HG03139 (cell line): ENCODE results near the gene DAB2IP.
A peak's percentile ranks its signal among the peaks of the same experiment; 100 is the strongest.

Experiments used
- ATAC-seq: cut with Tn5 transposase; IDR thresholded peaks from one replicate; pipeline ENCODE4 v1.9.1; 2021; ENCODE audit not compliant: unreplicated experiment

Gene DAB2IP

GRCh38 chr9:121700165-121700831 lies 48.9 kb downstream of the DAB2IP start:
- ATAC-seq: no peak

- ATAC-seq: no peak
Observed at GRCh38 chr9:121700832-121701419, 49.5 kb downstream of the DAB2IP start.

- no peak for ATAC-seq
Observed at GRCh38 chr9:121701736-121702261, 50.4 kb downstream of the DAB2IP start.

- no peak for ATAC-seq
Observed at GRCh38 chr9:121703014-121703734, 51.7 kb downstream of the DAB2IP start.

GRCh38 chr9:121704281-121704680 lies 52.8 kb downstream of the DAB2IP start:
- ATAC-seq: no peak

GRCh38 chr9:121706149-121706750 lies 54.8 kb downstream of the DAB2IP start:
- no peak for ATAC-seq

GRCh38 chr9:121707477-121708424 lies 56.3 kb downstream of the DAB2IP start:
- peak; percentile 93 for ATAC-seq

- no peak for ATAC-seq
Observed at GRCh38 chr9:121708768-121709488, 57.5 kb downstream of the DAB2IP start.

- no peak for ATAC-seq
Observed at GRCh38 chr9:121709798-121710197, 58.4 kb downstream of the DAB2IP start.

- no peak for ATAC-seq
Observed at GRCh38 chr9:121711281-121711680, 59.8 kb downstream of the DAB2IP start.

GRCh38 chr9:121711797-121712196 lies 60.4 kb downstream of the DAB2IP start:
- ATAC-seq: no peak

- ATAC-seq: no peak
Observed at GRCh38 chr9:121713400-121714070, 62.1 kb downstream of the DAB2IP start.

- ATAC-seq: no peak
Observed at GRCh38 chr9:121714075-121714705, 62.8 kb downstream of the DAB2IP start.

- ATAC-seq: no peak
Observed at GRCh38 chr9:121714873-121715272, 63.4 kb downstream of the DAB2IP start.

- ATAC-seq: no peak
Observed at GRCh38 chr9:121717141-121717991, 65.9 kb downstream of the DAB2IP start.

- no peak for ATAC-seq
Observed at GRCh38 chr9:121718084-121718483, 66.7 kb downstream of the DAB2IP start.

- ATAC-seq: no peak
Observed at GRCh38 chr9:121718501-121718900, 67.1 kb downstream of the DAB2IP start.
